ENCODE measurements around the gene SGSM2. TPM values are rescaled to one million over a fixed set of nuclear protein-coding genes. Genes with fewer than 3 reads are reported as not detected.

SGSM2 gene
- total and polyA plus RNA-seq, 8 donors: 17.6 to 153 (median 28.1) TPM

DNA sequence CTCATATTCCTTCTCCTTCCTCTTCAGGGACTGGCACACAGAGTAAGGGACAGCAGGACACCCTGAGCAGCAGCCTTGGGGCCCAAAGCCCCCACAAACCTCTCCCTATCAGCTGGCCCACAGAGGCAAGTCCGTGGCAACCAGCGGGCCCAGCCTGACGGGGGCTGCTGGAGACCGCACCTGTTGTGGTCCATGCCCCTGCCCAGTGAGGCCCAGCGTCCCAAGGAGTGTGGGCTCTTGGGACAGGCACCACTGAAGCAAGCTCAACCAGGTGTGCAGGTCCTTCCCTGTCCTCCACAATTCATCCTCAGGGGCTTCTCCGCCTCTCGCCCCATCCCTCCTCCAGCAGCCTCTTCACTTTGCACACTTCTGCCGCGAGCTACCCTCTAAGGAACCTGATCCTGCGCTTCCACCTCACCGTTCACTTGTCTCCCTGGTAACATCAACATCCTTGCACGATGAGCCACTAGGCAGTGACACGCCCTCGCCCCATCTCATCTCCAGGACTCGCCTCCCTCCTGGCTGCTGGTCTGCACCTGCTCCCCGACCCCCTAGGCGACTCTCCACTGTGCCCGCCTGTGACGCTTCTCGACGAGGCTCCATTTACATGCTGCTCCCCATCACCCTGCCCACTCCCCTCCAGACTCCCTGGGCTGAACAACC, 50.9 kb downstream of the SGSM2 start:
- peak in 1 of 6 donors; percentile 72 for DNase-seq
- no peak for FAIRE-seq
- Histone ChIP-seq H3K9me3 (no peaks in the 10 kb centered on the region), H3K27me3 (no peaks in the 10 kb centered on the region), H3K36me3 (peaks cover 0 to 7% (median 0%) of the 10 kb centered on the region in 3 donors), H3K4me1 (peaks cover 7 to 18% (median 8%) of the 10 kb centered on the region in 3 donors), H3K27ac (no peak overlapping the region), H3K4me3 (no peak overlapping the region)
- WGBS, 2 donors: 90 to 92% methylated on average over 20 to 21 of the region's 21 CpGs
- no peak for ATAC-seq
- intact Hi-C loops (cut with DNase I): no loop called here
- no peak for TF ChIP-seq CTCF (IDR thresholded peaks at IDR 0.05)

DNA sequence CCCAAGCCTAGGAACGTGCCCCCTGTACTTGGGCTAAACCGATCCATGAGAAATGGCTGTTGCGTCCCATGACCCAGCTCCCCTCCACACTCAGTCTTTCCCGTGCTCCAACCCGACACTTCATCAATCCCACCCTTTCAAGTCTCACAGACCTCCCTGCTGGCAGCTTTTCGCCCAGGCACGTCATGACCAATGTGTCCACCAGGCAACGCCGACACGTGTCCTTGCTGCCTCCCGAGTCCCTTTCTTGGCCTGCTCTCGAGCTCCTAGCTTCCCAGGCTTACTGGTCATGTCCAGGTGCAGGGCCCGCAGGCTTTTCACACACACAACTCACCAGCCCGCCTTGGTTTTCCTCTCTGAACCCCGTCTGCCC, 51.4 kb downstream of the SGSM2 start:
- H3K27ac ChIP-seq: peak overlapping the region in 1 of 4 donors; percentile 22
- whole genome bisulfite sequencing, 2 donors: 57 to 69% methylated on average over 15 of the region's 15 CpGs

DNA sequence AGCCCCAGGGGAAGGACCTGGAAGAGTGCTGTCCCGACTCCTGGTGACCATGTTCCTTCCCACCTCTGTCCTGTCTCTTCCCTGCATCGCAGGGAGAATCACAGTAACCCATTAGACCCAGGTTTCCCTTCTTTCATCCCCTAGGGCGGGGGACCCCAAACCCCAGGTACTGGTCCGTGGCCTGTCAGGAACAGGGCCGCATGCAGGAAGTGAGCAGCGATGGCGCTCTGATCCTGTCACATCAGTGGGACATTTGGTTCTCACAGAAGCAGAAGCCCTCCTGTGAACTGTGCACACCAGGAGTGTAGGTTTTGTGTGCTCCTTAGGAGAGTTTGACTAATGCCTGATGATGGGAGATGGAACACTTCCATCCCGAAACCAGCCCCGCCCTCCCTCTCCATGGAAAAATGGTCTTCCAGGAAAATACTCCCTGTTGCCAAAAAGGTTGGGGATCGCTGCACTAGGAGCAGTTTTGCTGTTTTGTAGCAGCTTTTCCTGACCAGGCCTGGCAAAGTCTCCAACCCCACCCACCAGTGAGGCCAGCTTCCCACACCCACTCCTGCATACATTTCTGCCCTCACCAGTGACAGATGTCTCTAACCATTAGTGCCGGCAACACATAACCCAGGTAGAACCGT, 53.0 kb downstream of the SGSM2 start:
- no peak for FAIRE-seq
- 82 to 83% methylated on average over 12 of the region's 12 CpGs for WGBS, 2 donors
- H3K4me3 ChIP-seq: no peak overlapping the region
- ATAC-seq: no peak
- TF ChIP-seq CTCF (IDR thresholded peaks at IDR 0.05): no peak
- peak overlapping the region in 1 of 4 donors; percentile 99 for H3K27ac ChIP-seq
- no peaks in the 10 kb centered on the region for H3K27me3 ChIP-seq
- H3K36me3 ChIP-seq: peaks cover 0 to 7% (median 0%) of the 10 kb centered on the region in 3 donors
- peak in 1 of 6 donors; percentile 51 for DNase-seq
- intact Hi-C loops (cut with DNase I): no loop called here
- H3K4me1 ChIP-seq: peaks cover 14 to 29% (median 19%) of the 10 kb centered on the region in 3 donors
- H3K9me3 ChIP-seq: no peaks in the 10 kb centered on the region

More for the DNA sequence above, 51.4 kb downstream of the SGSM2 start:
- intact Hi-C loops (cut with DNase I): no loop called here
- no peak for FAIRE-seq
- no peak for ATAC-seq
- Histone ChIP-seq H3K4me1 (peaks cover 7 to 18% (median 8%) of the 10 kb centered on the region in 3 donors), H3K36me3 (peaks cover 0 to 7% (median 0%) of the 10 kb centered on the region in 3 donors), H3K9me3 (no peaks in the 10 kb centered on the region), H3K4me3 (no peak overlapping the region), H3K27me3 (no peaks in the 10 kb centered on the region)
- no peak for TF ChIP-seq CTCF (IDR thresholded peaks at IDR 0.05)
- peak in 4 of 6 donors; percentile 63 to 83 (median 67) for DNase-seq

DNA sequence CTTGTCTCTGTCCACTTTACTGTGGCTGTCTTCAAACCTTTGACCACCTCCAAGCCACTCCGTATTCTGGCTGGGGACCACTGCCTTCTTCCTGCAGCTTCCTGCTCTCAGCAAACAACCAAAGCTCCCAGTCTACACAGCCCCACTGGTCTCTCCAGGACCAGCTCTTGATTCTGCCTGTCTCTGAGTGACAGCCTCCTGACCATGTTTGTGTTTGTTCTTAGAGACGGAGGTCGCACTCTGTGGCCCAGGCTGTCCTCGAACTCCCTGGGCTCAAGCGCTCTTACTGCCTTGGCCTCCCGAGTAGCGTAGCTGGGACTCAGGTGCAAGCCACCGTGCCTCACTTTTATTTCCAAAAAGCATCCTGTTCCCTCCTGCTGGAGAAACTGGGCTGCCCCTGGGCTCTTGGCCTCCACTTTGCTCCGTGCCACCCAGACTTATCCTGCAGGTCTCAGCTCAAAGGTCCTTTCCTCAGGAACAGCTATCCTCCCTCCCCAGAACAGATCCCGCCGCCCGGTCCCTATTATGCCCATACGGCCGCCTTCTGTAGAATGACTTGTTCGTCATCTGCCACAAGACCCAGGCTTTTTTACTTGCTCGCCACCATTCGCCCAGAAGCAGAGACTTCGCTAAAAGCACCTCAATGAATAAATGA, 54.4 kb downstream of the SGSM2 start:
- Histone ChIP-seq H3K27me3 (no peaks in the 10 kb centered on the region), H3K4me3 (peak overlapping the region in 1 of 4 donors; percentile 54), H3K9me3 (no peaks in the 10 kb centered on the region), H3K27ac (peak overlapping the region; percentile 92 to 99 (median 98)), H3K4me1 (peaks cover 25 to 41% (median 32%) of the 10 kb centered on the region in 3 donors), H3K36me3 (peaks cover 0 to 5% (median 0%) of the 10 kb centered on the region in 3 donors)
- 72 to 76% methylated on average over 18 of the region's 18 CpGs for WGBS, 2 donors
- no peak for FAIRE-seq
- no peak for TF ChIP-seq CTCF (IDR thresholded peaks at IDR 0.05)
- no peak for ATAC-seq
- intact Hi-C loops (cut with DNase I): no loop called here
- DNase-seq: peak in 1 of 6 donors; percentile 71
